ENCODE results near the gene ZNF549. TPM values are rescaled to one million over a fixed set of nuclear protein-coding genes. Genes with fewer than 3 reads are reported as not detected.

Gene ZNF549
- total RNA-seq, 4 donors from 2014 or later, result 4.1 to 4.8 (median 4.5) TPM

- TF ChIP-seq CTCF (IDR thresholded peaks at IDR 0.05; ENCODE audit: low read depth), result no peak
Observed at GRCh38 chr19:57606931-57607330, 79.8 kb downstream of the ZNF549 start.

Other genes with a start within 250 kb of the ZNF549 start
- 10 to 100 TPM; 49.1 to 71.7 (median 61.1) TPM for gene ZNF460, start 246.9 kb upstream of the ZNF549 start, total RNA-seq
- gene ZNF543, start 206.9 kb upstream of the ZNF549 start, total RNA-seq, result 1 to 10 TPM; 3.8 to 8.3 (median 7.1) TPM
- gene ZNF304, start 176.1 kb upstream of the ZNF549 start, total RNA-seq, result 1 to 10 TPM; 6.1 to 9.7 (median 7.0) TPM
- 10 to 100 TPM in 3 of 4 donors, 1 to 10 TPM in 1; 9.4 to 24.3 (median 22.4) TPM for gene TRAPPC2B, start 163.8 kb upstream of the ZNF549 start, total RNA-seq
- 1 to 10 TPM; 1.1 to 4.8 (median 2.5) TPM for gene ZNF547, start 163.8 kb upstream of the ZNF549 start, total RNA-seq
- 10 to 100 TPM; 16.6 to 37.4 (median 17.3) TPM for gene ZNF548, start 137.5 kb upstream of the ZNF549 start, total RNA-seq
- gene ZNF17, start 116.2 kb upstream of the ZNF549 start, total RNA-seq, result 10 to 100 TPM in 3 of 4 donors, 1 to 10 TPM in 1; 8.0 to 14.1 (median 12.4) TPM
- gene ZNF749, start 92.0 kb upstream of the ZNF549 start, total RNA-seq, result 1 to 10 TPM; 2.9 to 5.1 (median 3.8) TPM
- gene VN1R1, start 70.2 kb upstream of the ZNF549 start, total RNA-seq, result 1 to 10 TPM in 1 of 4 donors, under 1 TPM in 3; 0.22 to 1.1 (median 0.72) TPM
- 10 to 100 TPM in 3 of 4 donors, 1 to 10 TPM in 1; 6.2 to 18.6 (median 11.5) TPM for gene ZNF772, start 49.8 kb upstream of the ZNF549 start, total RNA-seq
- gene ZNF419, start 39.6 kb upstream of the ZNF549 start, total RNA-seq, result 10 to 100 TPM in 1 of 4 donors, 1 to 10 TPM in 3; 7.7 to 13.4 (median 9.5) TPM
- gene ZNF773, start 27.4 kb upstream of the ZNF549 start, total RNA-seq, result 10 to 100 TPM in 3 of 4 donors, 1 to 10 TPM in 1; 6.5 to 16.5 (median 14.3) TPM
- gene ZNF550, start 32.5 kb downstream of the ZNF549 start, total RNA-seq, result 1 to 10 TPM; 6.6 to 8.1 (median 7.5) TPM
- 1 to 10 TPM; 2.9 to 4.7 (median 3.4) TPM for gene ZNF416, start 51.6 kb downstream of the ZNF549 start, total RNA-seq
- gene ZIK1, start 56.8 kb downstream of the ZNF549 start, total RNA-seq, result 1 to 10 TPM in 3 of 4 donors, under 1 TPM in 1; 0.65 to 8.7 (median 3.9) TPM
- 1 to 10 TPM; 1.1 to 3.8 (median 2.6) TPM for gene ZNF530, start 72.5 kb downstream of the ZNF549 start, total RNA-seq
- 10 to 100 TPM; 10.6 to 20.3 (median 13.1) TPM for gene ZNF134, start 86.9 kb downstream of the ZNF549 start, total RNA-seq
- gene ZNF211, start 105.8 kb downstream of the ZNF549 start, total RNA-seq, result 10 to 100 TPM in 2 of 4 donors, 1 to 10 TPM in 2; 8.2 to 11.0 (median 10.0) TPM
- gene ZSCAN4, start 141.6 kb downstream of the ZNF549 start, total RNA-seq, result not detected
- gene ZNF551, start 154.6 kb downstream of the ZNF549 start, total RNA-seq, result 1 to 10 TPM; 3.6 to 6.8 (median 6.3) TPM
- gene ZNF154, start 181.8 kb downstream of the ZNF549 start, total RNA-seq, result 1 to 10 TPM; 1.9 to 3.0 (median 2.7) TPM
- gene ZNF671, start 200.3 kb downstream of the ZNF549 start, total RNA-seq, result 1 to 10 TPM; 3.9 to 8.1 (median 6.4) TPM
- gene ZNF776, start 219.5 kb downstream of the ZNF549 start, total RNA-seq, result 10 to 100 TPM in 2 of 4 donors, 1 to 10 TPM in 2; 8.8 to 10.9 (median 10.1) TPM
- gene ZNF586, start 242.3 kb downstream of the ZNF549 start, total RNA-seq, result 10 to 100 TPM; 17.8 to 22.5 (median 20.9) TPM